ENCODE measurements around the gene TAC1.

The TAC1 gene

DNA sequence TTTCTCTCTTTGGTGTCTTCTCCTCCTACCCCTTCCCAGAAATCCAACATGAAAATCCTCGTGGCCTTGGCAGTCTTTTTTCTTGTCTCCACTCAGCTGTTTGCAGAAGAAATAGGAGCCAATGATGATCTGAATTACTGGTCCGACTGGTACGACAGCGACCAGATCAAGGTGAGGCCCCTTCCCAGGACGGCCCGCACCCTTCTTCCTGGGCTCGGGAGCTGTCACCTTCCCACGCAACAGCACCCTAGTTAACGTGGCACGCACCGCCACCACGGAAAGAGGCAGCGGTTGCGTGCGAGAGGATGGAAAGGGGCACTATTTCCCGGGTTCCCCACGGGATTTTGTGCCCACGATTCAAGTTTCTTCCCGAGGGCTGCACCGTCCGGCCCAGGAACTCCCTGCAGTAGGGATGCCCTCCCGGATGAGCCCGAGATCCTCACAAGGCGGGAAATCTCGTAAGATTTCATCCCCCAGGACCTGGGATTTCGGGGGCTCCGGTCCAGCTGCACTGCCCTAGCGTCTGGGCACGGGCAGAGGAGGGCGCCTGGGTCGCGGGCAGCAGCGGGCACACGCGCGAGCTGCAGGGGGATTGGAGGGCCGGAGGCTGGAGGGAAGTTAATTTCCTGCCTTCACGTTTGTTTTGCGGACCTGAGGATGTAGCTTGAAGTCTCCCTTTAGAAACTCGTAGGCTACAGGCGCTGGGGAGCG lies 834 bp downstream of the TAC1 start:
- CTCF ChIA-PET = no interaction called here
- TF ChIP-seq ELF4 (IDR thresholded peaks at IDR 0.05) = no peak
- no peak for TF ChIP-seq HDGF (IDR thresholded peaks at IDR 0.05; ENCODE audit: borderline replicate concordance)
- TF ChIP-seq TARDBP (IDR thresholded peaks at IDR 0.05) = no peak
- no peak for TF ChIP-seq NFRKB (IDR thresholded peaks at IDR 0.05)
- POLR2A ChIA-PET = interaction anchor here (0.7 kb wide), 1 partner anchor 726 kb away, joined by 3 read pairs; no protein-coding TSS in a partner anchor
- DNase-seq (ENCODE audit: extremely low spot score) = no peak

- peak; percentile 9 for DNase-seq (ENCODE audit: extremely low spot score)
- TF ChIP-seq PKNOX1 (IDR thresholded peaks at IDR 0.05) (no peak), L3MBTL2 (conservative IDR thresholded peaks at IDR 0.05) (peak; percentile 18; the same call in 1 of the 2 replicates)
- ChIA-PET POLR2A (interaction anchor here (0.7 kb wide), 1 partner anchor 727 kb away, joined by 3 read pairs; no protein-coding TSS in a partner anchor), CTCF (no interaction called here)
These were observed 1.6 kb downstream of the TAC1 start for GRCh38 chr7:97733276-97734161.

DNA sequence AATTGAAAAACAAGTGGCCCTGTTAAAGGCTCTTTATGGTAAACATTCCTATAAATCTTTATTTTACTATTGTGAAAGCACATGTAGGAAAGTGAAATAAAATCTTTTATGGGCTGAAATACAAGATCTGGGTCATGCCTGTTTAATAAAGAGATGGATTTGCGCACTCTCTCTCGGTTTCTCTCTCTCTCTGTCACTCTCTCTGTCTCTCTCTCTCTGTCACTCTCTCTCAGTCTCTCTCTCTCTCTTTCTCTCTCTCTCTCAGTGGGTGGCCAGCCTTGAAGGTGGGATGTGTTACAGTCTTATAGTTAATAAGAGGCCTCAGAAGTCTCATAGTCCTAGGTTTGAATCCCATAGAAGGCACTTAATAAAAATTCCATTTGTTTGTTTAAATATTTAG lies 2.4 kb downstream of the TAC1 start:
- POLR2A ChIA-PET = no interaction called here
- CTCF ChIA-PET = no interaction called here
- DNase-seq (ENCODE audit: extremely low spot score) = no peak
- TF ChIP-seq PKNOX1 (IDR thresholded peaks at IDR 0.05) = peak; percentile 34; the same call in 1 of the 2 replicates
- TF ChIP-seq LEF1 (IDR thresholded peaks at IDR 0.05; ENCODE audit: borderline replicate concordance) = no peak

DNA sequence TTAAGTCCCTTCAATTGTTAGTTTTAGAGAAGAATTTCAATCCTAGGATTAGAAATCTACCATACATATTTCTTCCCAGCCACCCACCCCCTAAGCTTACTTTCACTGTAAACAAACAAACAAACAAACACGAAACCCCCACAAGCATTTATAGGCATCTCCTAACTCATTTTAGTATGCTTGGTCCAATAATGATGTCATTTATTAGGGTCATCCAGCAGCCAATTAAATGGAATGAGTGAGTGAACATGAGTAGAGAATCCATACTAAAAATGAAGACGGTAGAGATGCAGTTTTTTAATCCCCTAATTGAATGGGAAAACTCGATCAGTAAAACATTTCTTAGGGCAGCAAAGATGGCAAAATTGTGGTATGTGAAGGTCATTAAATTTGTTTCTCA lies 3.2 kb downstream of the TAC1 start:
- TF ChIP-seq ELF4 (IDR thresholded peaks at IDR 0.05) = no peak
- TF ChIP-seq PKNOX1 (IDR thresholded peaks at IDR 0.05) = no peak
- TF ChIP-seq BHLHE40 (IDR thresholded peaks at IDR 0.05; ENCODE audit: borderline replicate concordance) = no peak
- no peak for TF ChIP-seq LEF1 (IDR thresholded peaks at IDR 0.05; ENCODE audit: borderline replicate concordance)
- TF ChIP-seq NFRKB (IDR thresholded peaks at IDR 0.05) = no peak
- no peak for TF ChIP-seq ZNF384 (IDR thresholded peaks at IDR 0.05)
- TF ChIP-seq FOXA1 (IDR thresholded peaks at IDR 0.05) = no peak
- no peak for TF ChIP-seq ARNT (IDR thresholded peaks at IDR 0.05)
- TF ChIP-seq FOXK2 (IDR thresholded peaks at IDR 0.05) = no peak
- TF ChIP-seq TARDBP (IDR thresholded peaks at IDR 0.05) = no peak
- TF ChIP-seq L3MBTL2 (conservative IDR thresholded peaks at IDR 0.05) = no peak
- no peak for TF ChIP-seq SUZ12 (IDR thresholded peaks at IDR 0.05)
- no peak for TF ChIP-seq CTBP1 (IDR thresholded peaks at IDR 0.05; ENCODE audit: borderline replicate concordance)
- no peak for TF ChIP-seq SP1 (IDR thresholded peaks at IDR 0.05)
- ChIA-PET CTCF (no interaction called here), POLR2A (no interaction called here)
- DNase-seq (ENCODE audit: extremely low spot score) = no peak

GRCh38 chr7:97748482-97748881 lies 16.6 kb downstream of the TAC1 start:
- TF ChIP-seq FOXK2 (IDR thresholded peaks at IDR 0.05) (no peak), HDGF (IDR thresholded peaks at IDR 0.05; ENCODE audit: borderline replicate concordance) (no peak), FOXM1 (IDR thresholded peaks at IDR 0.05; ENCODE audit: borderline replicate concordance) (no peak), ZNF384 (IDR thresholded peaks at IDR 0.05) (no peak), ELF4 (IDR thresholded peaks at IDR 0.05) (no peak), TARDBP (IDR thresholded peaks at IDR 0.05) (no peak), NFRKB (IDR thresholded peaks at IDR 0.05) (no peak), PKNOX1 (IDR thresholded peaks at IDR 0.05) (no peak), FOXA1 (IDR thresholded peaks at IDR 0.05) (no peak)
- ChIA-PET CTCF (no interaction called here), POLR2A (no interaction called here)
- DNase-seq (ENCODE audit: extremely low spot score) = no peak

DNA sequence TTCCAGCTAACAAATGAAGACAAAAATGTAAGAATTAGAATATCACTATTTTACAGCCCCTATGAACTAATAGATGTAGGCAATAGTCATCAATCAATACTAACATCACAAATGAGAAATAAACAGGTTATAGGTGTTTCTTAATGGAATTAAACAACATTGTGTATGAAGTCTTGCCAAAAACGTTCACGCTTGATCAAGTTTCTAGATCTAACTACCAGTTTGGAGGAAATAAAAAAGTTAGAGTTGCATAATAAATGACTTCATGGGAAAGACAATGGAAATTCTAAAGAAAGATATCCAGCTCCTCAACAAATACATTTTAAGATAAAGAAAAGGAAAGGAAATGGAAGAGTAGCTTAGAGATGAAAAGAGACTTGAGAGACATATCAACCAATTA lies 19.7 kb downstream of the TAC1 start:
- no peak for DNase-seq (ENCODE audit: extremely low spot score)
- ChIA-PET CTCF (no interaction called here), POLR2A (no interaction called here)
- TF ChIP-seq LEF1 (IDR thresholded peaks at IDR 0.05; ENCODE audit: borderline replicate concordance) (no peak), ARNT (IDR thresholded peaks at IDR 0.05) (no peak), L3MBTL2 (conservative IDR thresholded peaks at IDR 0.05) (no peak), FOXA1 (IDR thresholded peaks at IDR 0.05) (no peak), FOXK2 (IDR thresholded peaks at IDR 0.05) (no peak), SP1 (IDR thresholded peaks at IDR 0.05) (no peak), BHLHE40 (IDR thresholded peaks at IDR 0.05; ENCODE audit: borderline replicate concordance) (no peak), CTBP1 (IDR thresholded peaks at IDR 0.05; ENCODE audit: borderline replicate concordance) (no peak), HDGF (IDR thresholded peaks at IDR 0.05; ENCODE audit: borderline replicate concordance) (no peak), PKNOX1 (IDR thresholded peaks at IDR 0.05) (no peak), ZNF384 (IDR thresholded peaks at IDR 0.05) (no peak), FOXM1 (IDR thresholded peaks at IDR 0.05; ENCODE audit: borderline replicate concordance) (no peak), SUZ12 (IDR thresholded peaks at IDR 0.05) (no peak), TARDBP (IDR thresholded peaks at IDR 0.05) (no peak), NFRKB (IDR thresholded peaks at IDR 0.05) (no peak), ELF4 (IDR thresholded peaks at IDR 0.05) (no peak)
